PFSK-1 (cell line): ENCODE results near the gene NIM1K.

Experiments
- POLR2AphosphoS5 ChIP-seq: IDR thresholded peaks from 2 replicates; pipeline ENCODE4 v1.6.1; 2012; ENCODE audit warnings: low read depth, mild to moderate bottlenecking, control low read depth, low read length, moderate library complexity
- TAF1 ChIP-seq: IDR thresholded peaks from 2 replicates; pipeline ENCODE4 v1.6.1; 2012; ENCODE audit warnings: low read length, control low read depth, borderline replicate concordance; ENCODE audit not compliant: insufficient read depth

DNA sequence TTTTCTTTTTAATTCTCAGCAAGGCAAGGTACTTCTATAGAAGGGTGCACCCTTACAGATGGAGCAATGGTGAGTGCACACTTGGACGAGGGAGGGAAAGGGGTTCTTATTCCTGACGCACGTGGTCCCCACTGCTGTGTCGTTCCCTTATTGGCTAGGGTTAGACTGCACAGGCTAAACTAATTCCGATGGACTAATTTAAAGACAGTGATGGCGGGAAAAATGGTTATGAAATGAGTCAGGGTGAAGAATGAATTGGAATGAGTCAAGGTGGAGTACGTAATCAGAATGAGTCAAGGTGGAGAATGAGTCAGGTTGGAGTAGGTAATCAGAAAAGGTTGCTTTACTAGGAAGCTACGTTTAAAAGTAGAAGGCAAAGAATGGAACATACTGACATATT is 123.2 kb downstream of the NIM1K start:
- no peak for TF ChIP-seq TAF1
- no peak for TF ChIP-seq POLR2AphosphoS5
